DND-41 (cell line): ENCODE data around the gene NEDD9.

Experiments
- ATAC-seq: fragments of 200-7000 bp; cut with Tn5 transposase; 3 replicates; pipeline ENCODE4 v1.9.1; 2021; ENCODE audit warnings: low read depth; ENCODE audit not compliant: insufficient read depth
- DNase-seq: peaks from one replicate; pipeline ENCODE4 v3.0.0-alpha.2; 2020
- H2AFZ ChIP-seq: 2 replicates; pipeline ENCODE4 v1.6.0; 2012; ENCODE audit warnings: low read depth, low read length
- H3K27ac ChIP-seq: 2 replicates; pipeline ENCODE4 v1.5.1; 2012; ENCODE audit warnings: low read length, inconsistent platforms
- H3K27me3 ChIP-seq: fragments of 200-600 bp; sonication (generic); 2 replicates; pipeline ENCODE4 v1.6.0; 2012; ENCODE audit warnings: low read length, mild to moderate bottlenecking, inconsistent platforms; ENCODE audit not compliant: insufficient read depth, poor library complexity
- H3K36me3 ChIP-seq: 2 replicates; pipeline ENCODE4 v1.5.1; 2012; ENCODE audit warnings: low read length, inconsistent platforms; ENCODE audit not compliant: insufficient read depth
- H3K4me1 ChIP-seq: 2 replicates; pipeline ENCODE4 v1.5.1; 2012; ENCODE audit warnings: mild to moderate bottlenecking, low read length; ENCODE audit not compliant: insufficient read depth
- H3K4me2 ChIP-seq: 2 replicates; pipeline ENCODE4 v1.6.0; 2012; ENCODE audit warnings: mild to moderate bottlenecking, moderate library complexity, low read length, inconsistent platforms; ENCODE audit not compliant: insufficient read depth
- H3K4me3 ChIP-seq, 2 experiments: fragments of 200-600 bp in 1 of 2; shearing (Covaris generic) in 1 of 2; 2 replicates each; pipeline ENCODE4 v1.5.1; 2012 to 2016; ENCODE audit warnings: inconsistent platforms in 2 of 2, low read length in 2 of 2, mild to moderate bottlenecking in 2 of 2, low read depth in 1 of 2, moderate library complexity in 1 of 2
- H3K79me2 ChIP-seq: 2 replicates; pipeline ENCODE4 v1.6.0; 2012; ENCODE audit warnings: low read length, inconsistent platforms; ENCODE audit not compliant: insufficient read depth
- H3K9ac ChIP-seq: 2 replicates; pipeline ENCODE4 v1.6.0; 2012; ENCODE audit warnings: low read depth, mild to moderate bottlenecking, inconsistent platforms, low read length, moderate library complexity
- H3K9me3 ChIP-seq: 2 replicates; pipeline ENCODE4 v1.5.1; 2012; ENCODE audit warnings: low read length, moderate library complexity, mild to moderate bottlenecking, inconsistent platforms; ENCODE audit not compliant: insufficient read depth, severe bottlenecking
- H4K20me1 ChIP-seq: 2 replicates; pipeline ENCODE4 v1.6.0; 2012; ENCODE audit warnings: low read length; ENCODE audit not compliant: insufficient read depth
- EZH2 ChIP-seq: IDR thresholded peaks from 3 replicates; pipeline ENCODE4 v1.6.1; 2012; ENCODE audit warnings: borderline replicate concordance, low read depth, mild to moderate bottlenecking, moderate library complexity, low read length, inconsistent platforms; ENCODE audit not compliant: severe bottlenecking
- TF ChIP-seq, protein P1 (sequence below): IDR thresholded peaks from 2 replicates; pipeline ENCODE4 v1.5.1; 2012; ENCODE audit warnings: borderline replicate concordance, low read length, moderate library complexity, mild to moderate bottlenecking; ENCODE audit not compliant: poor library complexity, severe bottlenecking; ENCODE audit errors: extremely low read depth

Gene NEDD9

GRCh38 chr6:11278207-11278559 is 45.7 kb upstream of the NEDD9 start:
- no peak for ATAC-seq
- no peaks in the 10 kb centered on the region for H3K79me2 ChIP-seq

DNA sequence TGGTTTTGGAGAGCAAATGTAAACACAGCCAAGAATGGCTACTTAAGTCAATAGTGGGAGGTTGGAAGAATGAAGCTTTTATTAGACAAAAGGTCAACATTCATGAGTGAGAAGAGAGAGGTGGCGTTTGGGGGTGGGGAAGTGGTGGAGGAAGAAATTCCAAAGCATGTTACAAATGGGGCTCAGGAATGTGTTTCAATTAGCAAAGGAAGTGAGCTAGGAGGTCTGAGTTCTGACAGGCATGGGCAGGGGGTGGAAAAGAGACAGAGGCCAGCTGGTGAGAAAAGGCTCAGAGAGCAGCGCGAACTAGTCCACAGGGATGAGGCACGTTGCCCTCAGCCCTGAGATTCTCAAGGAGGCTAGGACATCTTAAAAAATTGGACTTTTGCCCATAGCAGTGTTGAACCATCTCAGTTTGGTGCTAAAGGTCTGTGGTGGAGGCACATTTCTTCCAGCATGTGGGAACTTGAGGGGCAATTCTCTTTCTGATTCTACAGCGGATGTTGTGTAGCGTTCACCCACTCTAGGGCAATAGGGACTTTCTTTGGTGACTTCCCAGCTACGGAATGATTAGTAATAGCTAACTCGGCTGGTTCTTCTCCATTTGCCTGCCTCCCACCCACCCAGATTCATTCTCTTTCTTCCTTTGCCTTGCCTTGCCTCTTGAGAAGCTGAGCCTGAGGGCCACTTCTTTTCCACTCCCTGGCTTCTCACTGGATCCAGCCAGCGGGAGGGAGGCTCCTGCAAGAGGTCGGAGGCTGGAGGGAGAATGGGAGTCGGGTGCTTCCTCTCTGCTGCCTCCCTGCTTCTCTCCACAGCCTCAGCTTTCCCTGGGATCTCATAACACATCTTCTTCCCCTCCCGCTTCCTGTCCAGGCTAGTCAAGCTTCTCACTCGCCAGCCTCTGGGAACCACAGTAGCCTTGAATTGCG is 45.1 kb upstream of the NEDD9 start:
- Histone ChIP-seq H3K27me3 (no peaks in the 10 kb centered on the region), H3K27ac (no peak overlapping the region), H3K36me3 (no peaks in the 10 kb centered on the region), H3K9ac (no peak overlapping the region), H3K4me3 (no peak overlapping the region), H3K4me2 (no peak overlapping the region), H2AFZ (no peak overlapping the region), H3K4me1 (peaks cover 18% of the 10 kb centered on the region), H4K20me1 (no peaks in the 10 kb centered on the region), H3K79me2 (no peaks in the 10 kb centered on the region), H3K9me3 (no peaks in the 10 kb centered on the region)
- DNase-seq: no peak
- TF ChIP-seq, protein P1, sequence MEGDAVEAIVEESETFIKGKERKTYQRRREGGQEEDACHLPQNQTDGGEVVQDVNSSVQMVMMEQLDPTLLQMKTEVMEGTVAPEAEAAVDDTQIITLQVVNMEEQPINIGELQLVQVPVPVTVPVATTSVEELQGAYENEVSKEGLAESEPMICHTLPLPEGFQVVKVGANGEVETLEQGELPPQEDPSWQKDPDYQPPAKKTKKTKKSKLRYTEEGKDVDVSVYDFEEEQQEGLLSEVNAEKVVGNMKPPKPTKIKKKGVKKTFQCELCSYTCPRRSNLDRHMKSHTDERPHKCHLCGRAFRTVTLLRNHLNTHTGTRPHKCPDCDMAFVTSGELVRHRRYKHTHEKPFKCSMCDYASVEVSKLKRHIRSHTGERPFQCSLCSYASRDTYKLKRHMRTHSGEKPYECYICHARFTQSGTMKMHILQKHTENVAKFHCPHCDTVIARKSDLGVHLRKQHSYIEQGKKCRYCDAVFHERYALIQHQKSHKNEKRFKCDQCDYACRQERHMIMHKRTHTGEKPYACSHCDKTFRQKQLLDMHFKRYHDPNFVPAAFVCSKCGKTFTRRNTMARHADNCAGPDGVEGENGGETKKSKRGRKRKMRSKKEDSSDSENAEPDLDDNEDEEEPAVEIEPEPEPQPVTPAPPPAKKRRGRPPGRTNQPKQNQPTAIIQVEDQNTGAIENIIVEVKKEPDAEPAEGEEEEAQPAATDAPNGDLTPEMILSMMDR: no peak
- TF ChIP-seq EZH2: no peak
- no peak for ATAC-seq

More at GRCh38 chr6:11278207-11278559, 45.7 kb upstream of the NEDD9 start:
- no peaks in the 10 kb centered on the region for H3K27me3 ChIP-seq
- no peak for DNase-seq
- H3K36me3 ChIP-seq: no peaks in the 10 kb centered on the region
- H3K9ac ChIP-seq: no peak overlapping the region
- H2AFZ ChIP-seq: no peak overlapping the region
- H3K4me1 ChIP-seq: peaks cover 18% of the 10 kb centered on the region
- H3K4me2 ChIP-seq: no peak overlapping the region
- H4K20me1 ChIP-seq: no peaks in the 10 kb centered on the region
- TF ChIP-seq, protein P1: no peak
- no peak for TF ChIP-seq EZH2
- H3K9me3 ChIP-seq: no peaks in the 10 kb centered on the region
- H3K27ac ChIP-seq: no peak overlapping the region
- H3K4me3 ChIP-seq: no peak overlapping the region

DNA sequence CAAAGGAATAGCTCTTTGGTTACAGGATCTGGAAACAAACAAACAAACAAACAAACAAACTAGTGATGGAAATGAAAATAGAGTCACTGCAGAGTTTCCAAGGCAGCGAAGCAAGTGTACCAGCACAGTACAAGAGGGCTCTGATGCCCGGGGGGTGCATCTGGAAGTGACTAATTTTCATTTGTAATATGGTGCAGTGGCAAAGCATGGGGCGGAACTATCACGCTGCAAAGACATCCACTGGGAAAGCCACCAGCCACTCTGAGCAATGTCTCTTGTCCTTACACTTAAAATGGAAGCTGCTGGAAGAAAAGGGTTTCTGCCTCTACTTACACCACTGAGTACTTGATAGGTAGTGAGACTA is 44.4 kb upstream of the NEDD9 start:
- H3K27me3 ChIP-seq: no peaks in the 10 kb centered on the region
- no peak for ATAC-seq
- H3K9me3 ChIP-seq: no peaks in the 10 kb centered on the region
- TF ChIP-seq EZH2: no peak
- TF ChIP-seq, protein P1: no peak
- no peak overlapping the region for H3K4me3 ChIP-seq
- no peak overlapping the region for H3K4me2 ChIP-seq
- H3K27ac ChIP-seq: no peak overlapping the region
- H4K20me1 ChIP-seq: no peaks in the 10 kb centered on the region
- H3K4me1 ChIP-seq: peaks cover 18% of the 10 kb centered on the region
- no peak overlapping the region for H3K9ac ChIP-seq
- H2AFZ ChIP-seq: no peak overlapping the region
- DNase-seq: no peak
- H3K36me3 ChIP-seq: no peaks in the 10 kb centered on the region
- no peaks in the 10 kb centered on the region for H3K79me2 ChIP-seq
